Gastrocnemius medialis (tissue), 4 donors: ENCODE measurements around the gene CCDC106. TPM values are rescaled to one million over a fixed set of nuclear protein-coding genes. Genes with fewer than 3 reads are reported as not detected.

ENCODE experiments used
- ATAC-seq, 2 donors: fragments of 150-250 bp; one replicate each; pipeline ENCODE4 v1.9.1; 2016
- DNase-seq, 2 donors: peaks; one replicate each; pipeline ENCODE4 v3.0.0-alpha.2; 2019
- H3K27ac ChIP-seq, 4 donors: fragments of 200-600 bp; sonication (generic); 1 replicate in 1 of 4; 2 replicates in 3 of 4; pipeline ENCODE4 v1.5.1; 2016 to 2018; ENCODE audit warnings: mild to moderate bottlenecking in 2 of 4, moderate library complexity in 1 of 4
- H3K27me3 ChIP-seq, 3 donors: fragments of 200-600 bp; sonication (generic) in 2 of 3; 1 replicate in 1 of 3; 2 replicates in 2 of 3; pipeline versions ENCODE4 v1.5.1 to v1.6.0; 2016 to 2019; ENCODE audit warnings: mild to moderate bottlenecking in 1 of 3, moderate library complexity in 1 of 3
- H3K36me3 ChIP-seq, 2 donors: fragments of 200-600 bp; sonication (generic) in 1 of 2; one replicate each; pipeline ENCODE4 v1.5.1; 2017 to 2018
- H3K4me1 ChIP-seq, 2 donors: fragments of 200-600 bp; sonication (generic) in 1 of 2; one replicate each; pipeline ENCODE4 v1.5.1; 2016 to 2017; ENCODE audit warnings: mild to moderate bottlenecking in 2 of 2
- H3K4me3 ChIP-seq, 4 donors: fragments of 200-600 bp; sonication (generic) in 3 of 4; 1 replicate in 1 of 4; 2 replicates in 3 of 4; pipeline ENCODE4 v1.5.1; 2016 to 2019; ENCODE audit warnings: mild to moderate bottlenecking in 2 of 4
- H3K9me3 ChIP-seq, 3 donors: fragments of 200-600 bp; sonication (generic) in 2 of 3; 1 replicate in 1 of 3; 2 replicates in 2 of 3; pipeline ENCODE4 v1.5.1; 2016 to 2019
- POLR2A ChIP-seq, 2 donors: fragments of 450-650 bp; IDR thresholded peaks; one replicate each; pipeline ENCODE4 v1.6.1; 2017; ENCODE audit warnings: antibody characterized with exemption in 2 of 2, mild to moderate bottlenecking in 2 of 2, moderate library complexity in 2 of 2
- in situ Hi-C, 4 donors: fragments of 200-750 bp; cut with MboI; loops; one replicate each; pipeline versions ENCODE4 v1.15.0 to v1.8.0; 2017; ENCODE audit warnings: low sequenced_read_pairs in 4 of 4
- intact Hi-C: fragments of 100-400 bp; cut with DNase I; formaldehyde crosslinking; loops from one replicate; pipeline ENCODE4 v1.15.1; 2023; ENCODE audit warnings: low total_unique reads
- total RNA-seq, 4 donors: library from RNA; depleted of rRNA; stranded (reverse); fragments of >200 nt; gene quantifications; one replicate each; pipeline versions ENCODE4 v1.1.0 to v1.2.3, GENCODE V29; 2016
- TF ChIP-seq, protein P1 (sequence below), 5 experiments: fragments of 450-650 bp in 3 of 5; fragments of 200-600 bp in 2 of 5; sonication (generic) in 2 of 5; IDR thresholded peaks in 4 of 5; conservative IDR thresholded peaks in 1 of 5; 1 replicate in 4 of 5; 2 replicates in 1 of 5; pipeline ENCODE4 v1.5.1; 2016 to 2019; ENCODE audit warnings: antibody characterized with exemption in 5 of 5, mild to moderate bottlenecking in 3 of 5, moderate library complexity in 3 of 5

CCDC106 gene
- total RNA-seq, 4 donors from 2014 or later = 6.3 to 21.2 (median 12.6) TPM

DNA sequence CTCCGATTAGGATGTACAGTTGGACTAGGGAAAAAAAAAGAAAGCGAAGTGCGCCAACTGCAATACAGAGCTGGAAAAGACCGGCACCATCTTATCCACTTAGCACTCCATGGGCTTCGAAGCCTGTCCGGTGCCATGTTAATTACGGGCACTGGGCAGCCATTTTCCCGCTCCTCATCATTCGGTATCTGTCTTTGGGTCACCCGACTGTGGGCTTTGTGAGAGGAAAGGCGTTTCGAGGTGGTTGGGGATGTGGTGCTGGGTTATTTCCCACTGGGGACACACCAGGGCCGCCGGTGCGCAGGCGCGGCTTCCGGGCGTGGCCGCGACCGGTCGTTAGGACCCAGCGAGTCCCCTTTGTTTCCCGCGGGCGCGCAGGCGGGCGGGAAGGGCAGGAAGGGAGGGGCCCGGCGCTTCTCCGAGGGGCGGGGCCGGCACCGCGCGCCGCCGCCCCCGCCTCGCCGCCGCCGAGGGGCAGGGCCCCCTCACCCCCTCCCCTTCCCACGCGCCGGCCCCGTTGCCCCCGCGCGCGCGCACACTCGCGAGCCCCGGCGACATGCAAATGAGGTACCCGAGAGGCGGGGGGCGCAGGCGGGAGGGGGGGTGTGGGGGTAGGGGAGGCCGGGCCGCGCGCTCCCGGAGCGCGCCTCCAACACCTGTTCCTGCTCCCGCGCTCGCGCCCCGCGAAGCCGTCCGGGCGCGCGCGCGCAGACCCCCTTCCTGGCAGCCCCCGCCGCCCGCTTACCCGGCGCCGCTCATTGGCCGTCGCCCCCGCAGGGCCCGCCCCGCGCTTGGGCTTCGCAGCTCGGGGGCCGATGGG, 48.0 kb upstream of the CCDC106 start, which contains the start of gene ZNF524:
TSS of gene ZNF524 (plus strand) at position 447 of the 820 bp plus-strand sequence. CDS start 1,825 bp downstream, outside the sequence.
- Histone ChIP-seq H3K9me3 (no peaks in the 10 kb centered on the region), H3K4me1 (peaks cover 20 to 25% of the 10 kb centered on the region in 2 donors), H3K36me3 (peaks cover 0 to 10% of the 10 kb centered on the region in 2 donors), H3K27ac (peak within 1 kb of the TSS; percentile 97 to 100 (median 98)), H3K27me3 (no peaks in the 10 kb centered on the region), H3K4me3 (peak within 1 kb of the TSS; percentile 75 to 95 (median 86))
- DNase-seq (peak; percentile 82 to 88), ATAC-seq (peak; percentile 75 to 81)
- peak in 1 of 2 donors; percentile 28 for TF ChIP-seq POLR2A (IDR thresholded peaks at IDR 0.05)
- TF ChIP-seq, protein P1, sequence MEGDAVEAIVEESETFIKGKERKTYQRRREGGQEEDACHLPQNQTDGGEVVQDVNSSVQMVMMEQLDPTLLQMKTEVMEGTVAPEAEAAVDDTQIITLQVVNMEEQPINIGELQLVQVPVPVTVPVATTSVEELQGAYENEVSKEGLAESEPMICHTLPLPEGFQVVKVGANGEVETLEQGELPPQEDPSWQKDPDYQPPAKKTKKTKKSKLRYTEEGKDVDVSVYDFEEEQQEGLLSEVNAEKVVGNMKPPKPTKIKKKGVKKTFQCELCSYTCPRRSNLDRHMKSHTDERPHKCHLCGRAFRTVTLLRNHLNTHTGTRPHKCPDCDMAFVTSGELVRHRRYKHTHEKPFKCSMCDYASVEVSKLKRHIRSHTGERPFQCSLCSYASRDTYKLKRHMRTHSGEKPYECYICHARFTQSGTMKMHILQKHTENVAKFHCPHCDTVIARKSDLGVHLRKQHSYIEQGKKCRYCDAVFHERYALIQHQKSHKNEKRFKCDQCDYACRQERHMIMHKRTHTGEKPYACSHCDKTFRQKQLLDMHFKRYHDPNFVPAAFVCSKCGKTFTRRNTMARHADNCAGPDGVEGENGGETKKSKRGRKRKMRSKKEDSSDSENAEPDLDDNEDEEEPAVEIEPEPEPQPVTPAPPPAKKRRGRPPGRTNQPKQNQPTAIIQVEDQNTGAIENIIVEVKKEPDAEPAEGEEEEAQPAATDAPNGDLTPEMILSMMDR (IDR thresholded peaks at IDR 0.05 in 4 of 5, conservative IDR thresholded peaks at IDR 0.05 in 1 of 5) = peak in 1 of 5 experiments; percentile 22
- intact Hi-C loops = loop anchor here (1.0 to 10.0 kb wide), 11 partner anchors 19 to 1395 kb away; partner anchors contain the start of genes KMT5C, PPP1R12C, RPS9 and TNNT1
- in situ Hi-C loops = loop anchor here in 1 of 4 donors (5.0 kb wide), 1 partner anchor 53 kb away; the partner anchor contains the start of gene SBK3

DNA sequence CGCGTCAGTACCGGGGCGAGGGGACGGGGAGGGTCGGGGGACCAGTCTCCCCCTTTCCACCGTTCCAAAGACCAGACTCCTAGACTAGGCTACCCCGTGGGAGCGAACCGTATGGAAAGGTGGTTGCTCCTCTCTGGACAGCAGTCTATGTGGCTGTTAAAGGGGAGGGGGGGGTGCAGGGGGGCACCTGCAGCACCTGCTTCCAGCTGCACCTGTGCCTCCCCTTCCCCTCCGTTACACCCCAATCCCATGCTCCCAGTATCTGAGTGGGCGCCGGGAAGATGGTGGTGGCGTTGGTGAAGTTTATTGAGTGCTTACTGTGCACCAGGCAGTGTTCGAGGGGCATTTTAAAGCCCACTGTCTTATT, 47.4 kb upstream of the CCDC106 start:
- peak overlapping the region; percentile 75 to 95 (median 86) for H3K4me3 ChIP-seq
- no peak for TF ChIP-seq POLR2A (IDR thresholded peaks at IDR 0.05)
- TF ChIP-seq, protein P1 (IDR thresholded peaks at IDR 0.05 in 4 of 5, conservative IDR thresholded peaks at IDR 0.05 in 1 of 5) = no peak
- H3K27ac ChIP-seq = peak overlapping the region; percentile 97 to 100 (median 98)
- no peak for ATAC-seq
- in situ Hi-C loops (no loop called here), intact Hi-C loops (loop anchor here (1.0 to 10.0 kb wide), 3 partner anchors 24 to 1396 kb away; partner anchors contain the start of genes KMT5C, RPS9 and ZNF784)
- H3K4me1 ChIP-seq = peaks cover 16 to 21% of the 10 kb centered on the region in 2 donors
- no peak for DNase-seq
- peaks cover 0 to 8% of the 10 kb centered on the region in 2 donors for H3K36me3 ChIP-seq
- H3K9me3 ChIP-seq = no peaks in the 10 kb centered on the region
- no peaks in the 10 kb centered on the region for H3K27me3 ChIP-seq

DNA sequence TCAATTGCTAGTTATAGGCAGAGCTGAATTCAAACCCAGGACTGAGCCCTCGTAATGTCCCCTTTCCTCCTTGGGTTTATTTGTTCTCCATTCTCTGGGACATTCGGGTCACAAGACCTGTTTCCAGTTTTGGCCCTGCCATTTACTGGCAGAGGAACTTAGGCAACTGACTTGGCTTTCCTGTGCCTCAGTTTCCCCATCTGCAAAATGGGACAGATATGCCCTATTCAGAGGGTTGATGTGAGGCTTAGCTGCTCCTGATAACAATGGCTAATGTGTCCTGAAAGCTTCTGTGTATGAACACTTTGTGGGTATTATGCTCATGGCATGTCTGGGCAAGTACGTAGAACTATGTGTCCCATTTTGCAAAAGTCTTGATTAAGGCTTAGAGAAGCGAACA, 46.9 kb upstream of the CCDC106 start:
- H3K27ac ChIP-seq = peak overlapping the region; percentile 97 to 100 (median 98)
- H3K9me3 ChIP-seq = no peaks in the 10 kb centered on the region
- ATAC-seq = no peak
- peak overlapping the region; percentile 75 to 95 (median 86) for H3K4me3 ChIP-seq
- TF ChIP-seq, protein P1 (IDR thresholded peaks at IDR 0.05 in 4 of 5, conservative IDR thresholded peaks at IDR 0.05 in 1 of 5) = no peak
- TF ChIP-seq POLR2A (IDR thresholded peaks at IDR 0.05) = no peak
- no peaks in the 10 kb centered on the region for H3K27me3 ChIP-seq
- peaks cover 16 to 17% of the 10 kb centered on the region in 2 donors for H3K4me1 ChIP-seq
- intact Hi-C loops = loop anchor here (2.0 to 10.0 kb wide), 2 partner anchors 262 to 1396 kb away; partner anchors contain the start of genes KMT5C and RPS9
- peaks cover 0 to 4% of the 10 kb centered on the region in 2 donors for H3K36me3 ChIP-seq
- in situ Hi-C loops = no loop called here
- DNase-seq = no peak

DNA sequence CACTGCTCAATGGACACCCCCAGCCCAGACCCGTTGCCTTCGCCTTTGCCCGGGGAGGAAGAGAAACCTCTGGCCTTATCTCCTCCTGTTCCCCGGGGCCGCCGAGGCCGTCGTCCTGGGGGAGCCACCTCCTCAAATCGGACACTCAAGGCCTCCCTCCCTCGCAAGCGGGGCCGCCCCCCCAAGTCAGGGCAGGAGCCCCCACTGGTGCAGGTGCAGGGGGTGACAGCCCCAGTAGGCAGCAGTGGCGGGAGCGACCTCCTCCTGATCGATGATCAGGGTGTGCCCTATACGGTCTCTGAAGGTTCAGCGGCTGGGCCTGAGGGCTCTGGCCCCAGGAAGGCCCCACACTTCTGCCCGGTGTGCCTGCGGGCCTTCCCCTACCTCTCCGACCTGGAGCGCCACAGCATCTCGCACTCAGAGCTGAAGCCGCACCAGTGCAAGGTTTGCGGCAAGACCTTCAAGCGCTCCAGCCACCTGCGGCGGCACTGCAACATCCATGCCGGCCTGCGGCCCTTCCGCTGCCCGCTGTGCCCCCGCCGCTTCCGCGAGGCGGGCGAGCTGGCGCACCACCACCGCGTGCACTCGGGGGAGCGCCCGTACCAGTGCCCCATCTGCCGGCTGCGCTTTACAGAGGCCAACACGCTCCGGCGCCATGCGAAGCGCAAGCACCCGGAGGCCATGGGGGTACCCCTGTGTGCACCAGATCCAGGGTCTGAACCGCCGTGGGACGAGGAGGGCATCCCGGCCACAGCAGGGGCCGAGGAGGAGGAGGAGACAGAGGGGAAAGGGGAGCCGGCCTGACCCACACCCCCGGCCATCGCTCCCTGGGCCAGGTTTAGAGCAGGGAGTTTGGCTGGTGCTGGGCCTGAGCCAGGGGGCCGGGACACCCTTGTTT, 45.7 kb upstream of the CCDC106 start:
- ATAC-seq = no peak
- H3K36me3 ChIP-seq = no peaks in the 10 kb centered on the region
- no peak for DNase-seq
- intact Hi-C loops = loop anchor here (10.0 kb wide), 1 partner anchor 1398 kb away; the partner anchor contains the start of gene RPS9
- no peaks in the 10 kb centered on the region for H3K9me3 ChIP-seq
- H3K4me3 ChIP-seq = no peak overlapping the region
- peak overlapping the region; percentile 97 to 100 (median 98) for H3K27ac ChIP-seq
- peaks cover 27 to 28% of the 10 kb centered on the region in 2 donors for H3K4me1 ChIP-seq
- TF ChIP-seq POLR2A (IDR thresholded peaks at IDR 0.05) = no peak
- TF ChIP-seq, protein P1 (IDR thresholded peaks at IDR 0.05 in 4 of 5, conservative IDR thresholded peaks at IDR 0.05 in 1 of 5) = no peak
- H3K27me3 ChIP-seq = no peaks in the 10 kb centered on the region
- in situ Hi-C loops = no loop called here
